ENCODE results near the gene PHF21A.

PHF21A gene

GRCh38 chr11:45899448-45900174 is 221.6 kb downstream of the PHF21A start:
- peak; percentile 49 to 50 for DNase-seq

GRCh38 chr11:45899086-45899447 is 222.2 kb downstream of the PHF21A start:
- DNase-seq = no peak

GRCh38 chr11:45897556-45897955 is 223.7 kb downstream of the PHF21A start:
- no peak for DNase-seq

GRCh38 chr11:45896422-45896984 is 224.8 kb downstream of the PHF21A start:
- no peak for DNase-seq

GRCh38 chr11:45895553-45896259 is 225.5 kb downstream of the PHF21A start:
- no peak for DNase-seq

GRCh38 chr11:45894555-45895247 is 226.6 kb downstream of the PHF21A start:
- no peak for DNase-seq

GRCh38 chr11:45892856-45893255 is 228.4 kb downstream of the PHF21A start:
- DNase-seq = no peak

- no peak for DNase-seq
Observed at GRCh38 chr11:45890886-45891550, 230.2 kb downstream of the PHF21A start.

- no peak for DNase-seq
Observed at GRCh38 chr11:45889966-45890365, 231.3 kb downstream of the PHF21A start.

GRCh38 chr11:45889555-45889954 is 231.7 kb downstream of the PHF21A start:
- DNase-seq = no peak

GRCh38 chr11:45887587-45887986 is 233.7 kb downstream of the PHF21A start:
- no peak for DNase-seq

- DNase-seq = no peak
Observed at GRCh38 chr11:45886816-45887520, 234.3 kb downstream of the PHF21A start.

GRCh38 chr11:45885921-45886721 is 235.1 kb downstream of the PHF21A start:
- DNase-seq = no peak

GRCh38 chr11:45885274-45885920 is 235.9 kb downstream of the PHF21A start, which contains the start of gene MAPK8IP1:
MAPK8IP1 (plus strand) TSS chr11:45885651; CDS start chr11:45885821, 170 bp downstream.
- DNase-seq = peak; percentile 47 to 53

GRCh38 chr11:45884596-45885185 is 236.6 kb downstream of the PHF21A start:
- DNase-seq = no peak
